Neural crest cell (in vitro differentiated cells): ENCODE measurements around the gene PEAR1. TPM values are rescaled to one million over a fixed set of nuclear protein-coding genes. Genes with fewer than 3 reads are reported as not detected.

Experiments
- DNase-seq: peaks from one replicate; pipeline ENCODE4 v3.0.0; 2021; ENCODE audit warnings: low read depth, mixed read lengths, low spot score
- H3K27ac Mint-ChIP-seq: one replicate; pipeline ENCODE4 v1.8.0; 2021; ENCODE audit warnings: mild to moderate bottlenecking, mixed read lengths; ENCODE audit not compliant: unreplicated experiment
- H3K27me3 Mint-ChIP-seq: 2 replicates; pipeline ENCODE4 v1.8.0; 2021; ENCODE audit warnings: low read depth, mild to moderate bottlenecking, mixed read lengths
- H3K36me3 Mint-ChIP-seq: 2 replicates; pipeline ENCODE4 v1.8.0; 2021; ENCODE audit warnings: low read depth, mild to moderate bottlenecking, mixed read lengths
- H3K4me1 Mint-ChIP-seq: 2 replicates; pipeline ENCODE4 v1.8.0; 2021; ENCODE audit warnings: mixed read lengths
- H3K4me3 Mint-ChIP-seq: one replicate; pipeline ENCODE4 v1.8.0; 2021; ENCODE audit warnings: mild to moderate bottlenecking, mixed read lengths
- H3K9me3 Mint-ChIP-seq: 2 replicates; pipeline ENCODE4 v1.8.0; 2021; ENCODE audit warnings: mixed read lengths
- total RNA-seq: library from RNA; stranded (reverse); gene quantifications from 2 replicates; pipeline ENCODE4 v1.2.1, GENCODE V29; 2021
- TF ChIP-seq, protein P1 (sequence below): fragments of 200-600 bp; sonication (generic); conservative IDR thresholded peaks from 2 replicates; pipeline ENCODE4 v1.5.0; 2021; ENCODE audit warnings: antibody characterized with exemption, mild to moderate bottlenecking

The PEAR1 gene
- total RNA-seq, 1 donor from 2014 or later = 6.8 TPM

DNA sequence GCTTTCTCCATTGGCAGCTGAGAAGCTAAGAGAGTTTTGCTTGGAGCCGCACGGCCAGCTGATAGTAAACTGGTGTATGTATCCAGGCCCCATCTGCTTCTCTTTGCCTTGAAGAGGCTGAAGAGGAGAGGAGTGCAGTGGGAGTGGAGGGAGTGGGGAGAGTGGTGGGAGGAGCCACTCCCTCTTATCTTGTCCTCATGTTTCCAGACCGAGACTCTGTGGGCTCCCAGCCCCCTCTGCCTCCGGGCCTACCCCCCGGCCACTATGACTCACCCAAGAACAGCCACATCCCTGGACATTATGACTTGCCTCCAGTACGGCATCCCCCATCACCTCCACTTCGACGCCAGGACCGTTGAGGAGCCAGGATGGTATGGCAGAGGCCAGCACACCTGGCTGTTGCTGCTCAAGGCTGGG lies 20.9 kb downstream of the PEAR1 start:
- DNase-seq = no peak
- TF ChIP-seq, protein P1, sequence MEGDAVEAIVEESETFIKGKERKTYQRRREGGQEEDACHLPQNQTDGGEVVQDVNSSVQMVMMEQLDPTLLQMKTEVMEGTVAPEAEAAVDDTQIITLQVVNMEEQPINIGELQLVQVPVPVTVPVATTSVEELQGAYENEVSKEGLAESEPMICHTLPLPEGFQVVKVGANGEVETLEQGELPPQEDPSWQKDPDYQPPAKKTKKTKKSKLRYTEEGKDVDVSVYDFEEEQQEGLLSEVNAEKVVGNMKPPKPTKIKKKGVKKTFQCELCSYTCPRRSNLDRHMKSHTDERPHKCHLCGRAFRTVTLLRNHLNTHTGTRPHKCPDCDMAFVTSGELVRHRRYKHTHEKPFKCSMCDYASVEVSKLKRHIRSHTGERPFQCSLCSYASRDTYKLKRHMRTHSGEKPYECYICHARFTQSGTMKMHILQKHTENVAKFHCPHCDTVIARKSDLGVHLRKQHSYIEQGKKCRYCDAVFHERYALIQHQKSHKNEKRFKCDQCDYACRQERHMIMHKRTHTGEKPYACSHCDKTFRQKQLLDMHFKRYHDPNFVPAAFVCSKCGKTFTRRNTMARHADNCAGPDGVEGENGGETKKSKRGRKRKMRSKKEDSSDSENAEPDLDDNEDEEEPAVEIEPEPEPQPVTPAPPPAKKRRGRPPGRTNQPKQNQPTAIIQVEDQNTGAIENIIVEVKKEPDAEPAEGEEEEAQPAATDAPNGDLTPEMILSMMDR = no peak
- no peaks in the 10 kb centered on the region for H3K36me3 Mint-ChIP-seq
- H3K27me3 Mint-ChIP-seq = peaks cover 22% of the 10 kb centered on the region
- H3K4me3 Mint-ChIP-seq = no peak overlapping the region
- peak overlapping the region; percentile 19 for H3K27ac Mint-ChIP-seq
- no peaks in the 10 kb centered on the region for H3K9me3 Mint-ChIP-seq
- H3K4me1 Mint-ChIP-seq = no peaks in the 10 kb centered on the region

DNA sequence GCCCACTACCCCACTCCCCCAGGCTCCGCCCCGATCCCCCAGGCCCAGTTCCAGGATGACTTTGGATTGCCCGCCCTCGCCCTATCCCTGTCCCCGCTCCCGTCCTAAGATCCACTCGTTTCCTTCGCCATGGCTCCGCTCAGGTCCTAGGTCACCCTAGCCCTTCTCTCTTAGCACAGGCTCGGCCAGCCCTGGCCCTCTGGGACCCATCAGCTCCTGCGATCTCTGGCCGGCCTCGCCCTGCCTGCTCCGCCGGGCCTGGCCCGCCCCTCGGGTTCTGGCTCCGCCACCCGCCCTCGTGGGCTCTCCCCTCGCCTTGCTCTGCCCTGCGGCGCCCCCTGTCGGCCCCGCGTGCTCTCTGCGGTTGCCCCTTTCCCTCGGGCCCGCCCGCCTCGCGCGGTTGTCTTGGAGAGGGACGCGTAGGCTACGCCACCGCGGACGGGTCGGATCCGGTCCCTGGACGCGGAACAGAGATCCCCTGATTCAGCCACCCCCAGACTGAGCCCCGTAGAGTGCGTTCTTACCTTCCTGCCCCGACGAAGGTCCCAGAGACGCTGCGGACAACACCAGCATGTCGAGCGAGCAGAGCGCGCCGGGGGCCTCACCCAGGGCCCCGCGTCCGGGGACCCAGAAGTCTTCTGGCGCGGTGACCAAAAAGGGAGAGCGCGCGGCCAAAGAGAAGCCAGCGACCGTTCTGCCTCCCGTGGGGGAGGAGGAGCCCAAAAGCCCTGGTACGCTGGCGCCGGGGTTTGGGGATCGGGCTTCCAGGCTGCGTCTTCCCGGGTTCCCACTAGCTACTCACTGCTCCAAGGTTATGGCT lies 26.9 kb downstream of the PEAR1 start, which contains the start of gene LRRC71:
TSS of gene LRRC71 (plus strand) at position 400 of the 820 bp plus-strand sequence. CDS start at position 572, 172 bp downstream.
- peak within 1 kb of the TSS; percentile 39 for H3K4me3 Mint-ChIP-seq
- H3K9me3 Mint-ChIP-seq = no peaks in the 10 kb centered on the region
- peaks cover 81% of the 10 kb centered on the region for H3K27me3 Mint-ChIP-seq
- peaks cover 5% of the 10 kb centered on the region for H3K4me1 Mint-ChIP-seq
- DNase-seq = peak; percentile 85
- H3K36me3 Mint-ChIP-seq = no peaks in the 10 kb centered on the region
- TF ChIP-seq, protein P1 = peak; percentile 92
- H3K27ac Mint-ChIP-seq = no peak within 1 kb of the TSS

- Mint-ChIP-seq H3K4me3 (peak overlapping the region; percentile 20), H3K4me1 (peaks cover 5% of the 10 kb centered on the region), H3K27ac (no peak overlapping the region), H3K36me3 (no peaks in the 10 kb centered on the region), H3K9me3 (no peaks in the 10 kb centered on the region), H3K27me3 (peaks cover 84% of the 10 kb centered on the region)
- TF ChIP-seq, protein P1 = no peak
- DNase-seq = no peak
These were observed 27.6 kb downstream of the PEAR1 start for GRCh38 chr1:156921053-156921529.

DNA sequence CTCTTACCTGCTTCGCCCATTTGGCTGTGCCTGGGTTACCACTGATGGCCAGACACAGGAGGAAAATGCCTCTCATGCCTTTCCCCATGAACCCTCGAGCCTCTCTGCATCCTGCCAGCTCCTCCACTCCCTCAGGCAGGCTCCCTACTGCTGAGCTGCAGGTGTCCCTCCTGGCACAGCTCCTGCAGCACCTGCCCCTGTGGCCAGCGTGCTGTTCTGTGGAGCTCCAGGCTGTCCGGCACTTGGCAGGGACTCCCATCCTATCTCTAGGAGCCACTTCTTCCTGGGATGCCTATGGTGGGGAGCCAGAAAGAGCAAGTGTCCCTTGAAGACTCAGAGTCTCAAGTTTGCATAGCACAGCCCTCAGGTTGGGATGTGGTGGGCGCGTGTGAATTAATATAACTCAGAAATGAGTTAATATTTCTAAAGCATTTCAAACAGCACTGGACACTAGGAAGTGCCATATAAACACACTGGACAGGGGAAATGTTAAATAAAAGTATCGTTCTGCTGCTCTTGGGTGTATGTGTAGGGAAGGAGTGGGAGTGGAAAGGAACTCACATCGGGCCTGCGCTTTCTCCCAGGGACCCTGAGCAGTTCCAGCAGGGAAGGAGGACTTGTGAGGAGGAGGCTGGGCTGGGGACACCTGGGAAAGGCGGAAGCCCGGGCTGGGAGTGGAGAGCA lies 29.6 kb downstream of the PEAR1 start:
- H3K9me3 Mint-ChIP-seq = no peaks in the 10 kb centered on the region
- no peak overlapping the region for H3K27ac Mint-ChIP-seq
- H3K4me1 Mint-ChIP-seq = peaks cover 14% of the 10 kb centered on the region
- peaks cover 2% of the 10 kb centered on the region for H3K36me3 Mint-ChIP-seq
- TF ChIP-seq, protein P1 = no peak
- peaks cover 97% of the 10 kb centered on the region for H3K27me3 Mint-ChIP-seq
- H3K4me3 Mint-ChIP-seq = peak overlapping the region; percentile 25
- no peak for DNase-seq

DNA sequence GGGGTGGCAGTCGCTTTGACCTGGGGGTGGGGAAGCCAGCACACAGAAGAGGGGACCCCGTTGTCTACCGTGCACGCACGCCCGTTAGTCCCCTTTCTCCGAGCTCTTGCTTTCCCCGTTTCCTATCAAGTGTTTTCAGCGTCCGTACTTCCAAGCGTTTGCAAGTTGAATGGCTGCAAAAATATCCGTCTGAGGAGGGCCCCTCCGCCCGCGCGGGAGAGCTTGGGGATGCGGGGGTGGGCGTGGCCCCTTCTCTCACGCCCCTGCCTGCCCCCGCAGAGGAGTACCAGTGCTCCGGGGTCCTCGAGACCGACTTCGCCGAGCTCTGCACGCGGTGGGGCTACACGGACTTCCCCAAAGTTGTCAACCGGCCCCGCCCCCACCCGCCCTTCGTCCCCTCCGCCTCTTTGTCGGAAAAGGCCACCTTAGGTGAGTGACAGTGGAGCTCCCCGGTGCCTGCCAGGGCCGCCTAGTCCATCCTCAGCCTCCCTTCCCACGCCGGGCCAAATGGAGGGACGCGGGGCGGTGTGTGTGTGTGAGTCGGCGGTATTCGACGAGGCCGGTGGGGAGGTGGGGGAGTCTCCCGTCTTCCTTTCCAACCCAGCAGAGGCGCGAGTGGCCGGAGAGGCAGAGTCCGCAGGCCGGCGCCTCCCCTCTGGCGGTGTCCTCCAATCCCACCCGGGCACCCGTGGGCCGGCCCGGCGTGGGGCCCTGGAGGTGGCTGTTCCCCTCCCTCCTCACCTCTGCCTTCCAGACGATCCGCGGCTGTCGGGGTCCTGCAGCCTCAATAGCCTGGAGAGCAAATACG lies 30.4 kb downstream of the PEAR1 start:
- no peak for DNase-seq
- TF ChIP-seq, protein P1 = no peak
- H3K36me3 Mint-ChIP-seq = peaks cover 2% of the 10 kb centered on the region
- H3K4me1 Mint-ChIP-seq = peaks cover 17% of the 10 kb centered on the region
- no peak overlapping the region for H3K27ac Mint-ChIP-seq
- peaks cover 99% of the 10 kb centered on the region for H3K27me3 Mint-ChIP-seq
- H3K4me3 Mint-ChIP-seq = peak overlapping the region; percentile 25
- no peaks in the 10 kb centered on the region for H3K9me3 Mint-ChIP-seq
